Keratinocyte (primary cell): ENCODE data around the gene USP16. TPM values are rescaled to one million over a fixed set of nuclear protein-coding genes. Genes with fewer than 3 reads are reported as not detected.
A peak's percentile ranks its signal among the peaks of the same experiment; 100 is the strongest.
"Not testable (repeated sequence)": the region's sequence is repeated elsewhere in the genome, so short reads cannot be mapped to it uniquely, and the experiment has no call there.

Experiments used
- DNase-seq: peaks from one replicate; pipeline ENCODE4 v3.0.0-alpha.2; 2011; ENCODE audit warnings: low read depth, missing footprints, low spot score
- FAIRE-seq: peaks from 2 replicates; lab custom pipeline; 2011; peaks lifted over from hg19 to GRCh38; lab: Jason Lieb, UNC
- H2AFZ ChIP-seq: 2 replicates; pipeline ENCODE4 v1.6.0; 2012; ENCODE audit warnings: low read length, control low read depth, inconsistent platforms; ENCODE audit not compliant: control insufficient read depth
- H3K27ac ChIP-seq: 2 replicates; pipeline ENCODE4 v1.5.1; 2011; ENCODE audit warnings: low read length; ENCODE audit not compliant: control insufficient read depth, insufficient read depth
- H3K27me3 ChIP-seq: 3 replicates; pipeline ENCODE4 v1.6.0; 2011; ENCODE audit warnings: low read length; ENCODE audit not compliant: control insufficient read depth, insufficient read depth; ENCODE audit errors: extremely low read depth
- H3K36me3 ChIP-seq, 2 experiments: 2 replicates in 1 of 2; 3 replicates in 1 of 2; pipeline ENCODE4 v1.5.1; 2011; ENCODE audit warnings: low read length in 2 of 2, mild to moderate bottlenecking in 1 of 2; ENCODE audit not compliant: control insufficient read depth in 2 of 2, insufficient read depth in 2 of 2; ENCODE audit errors: extremely low read depth in 1 of 2
- H3K4me1 ChIP-seq: 3 replicates; pipeline ENCODE4 v1.5.1; 2011; ENCODE audit warnings: low read length; ENCODE audit not compliant: control insufficient read depth, insufficient read depth; ENCODE audit errors: extremely low read depth
- H3K4me2 ChIP-seq: 3 replicates; pipeline ENCODE4 v1.6.0; 2011; ENCODE audit warnings: low read depth, low read length; ENCODE audit not compliant: control insufficient read depth, insufficient read depth; ENCODE audit errors: extremely low read depth
- H3K4me3 ChIP-seq, 3 experiments: fragments of 200-600 bp in 1 of 3; sonication (generic) in 1 of 3; 2 replicates in 2 of 3; 3 replicates in 1 of 3; pipeline ENCODE4 v1.5.1; 2011 to 2016; ENCODE audit warnings: low read length in 3 of 3, mild to moderate bottlenecking in 3 of 3, control low read depth in 2 of 3, inconsistent platforms in 1 of 3, low read depth in 1 of 3, mixed read lengths in 1 of 3, mixed run types in 1 of 3, moderate library complexity in 1 of 3; ENCODE audit not compliant: control insufficient read depth in 2 of 3, insufficient read depth in 2 of 3; ENCODE audit errors: extremely low read depth in 1 of 3
- H3K79me2 ChIP-seq: 2 replicates; pipeline ENCODE4 v1.6.0; 2012; ENCODE audit warnings: low read length; ENCODE audit not compliant: control insufficient read depth, insufficient read depth
- H3K9ac ChIP-seq: 3 replicates; pipeline ENCODE4 v1.6.0; 2011; ENCODE audit warnings: low read length; ENCODE audit not compliant: control insufficient read depth, insufficient read depth; ENCODE audit errors: extremely low read depth
- H3K9me1 ChIP-seq: 3 replicates; pipeline ENCODE4 v1.6.0; 2011; ENCODE audit warnings: low read length; ENCODE audit not compliant: control insufficient read depth, insufficient read depth; ENCODE audit errors: extremely low read depth
- H3K9me3 ChIP-seq: 2 replicates; pipeline ENCODE4 v1.5.1; 2012; ENCODE audit warnings: low read depth, low read length; ENCODE audit not compliant: control insufficient read depth
- H4K20me1 ChIP-seq: 3 replicates; pipeline ENCODE4 v1.6.0; 2011; ENCODE audit warnings: low read length; ENCODE audit not compliant: control insufficient read depth, insufficient read depth; ENCODE audit errors: extremely low read depth
- CTCF ChIP-seq, 3 experiments: IDR thresholded peaks in 1 of 3; conservative IDR thresholded peaks in 1 of 3; optimal IDR thresholded peaks in 1 of 3; 2 replicates in 2 of 3; 3 replicates in 1 of 3; pipeline versions ENCODE3 to v1.5.1; 2011; ENCODE audit warnings: low read length in 3 of 3, mild to moderate bottlenecking in 3 of 3, moderate library complexity in 2 of 3, control low read depth in 1 of 3, inconsistent platforms in 1 of 3; ENCODE audit not compliant: insufficient read depth in 2 of 3; ENCODE audit errors: extremely low read depth in 1 of 3
- EZH2 ChIP-seq: IDR thresholded peaks from one replicate; pipeline ENCODE4 v1.6.1; 2012; ENCODE audit warnings: inconsistent platforms, mild to moderate bottlenecking, low read length, moderate library complexity
- dilution Hi-C: fragments of 300-500 bp; cut with MboI; formaldehyde crosslinking; loops from one replicate; pipeline ENCODE4 v1.7.0; 2020; ENCODE audit warnings: low sequenced_read_pairs; ENCODE audit not compliant: extremely low pct_ligation_motif_present
- polyA plus RNA-seq, 5 experiments: library from polyadenylated mRNA; depleted of rRNA in 3 of 5; stranded (reverse) in 3 of 5; stranded (forward) in 1 of 5; unstranded in 1 of 5; fragments of >200 nt; gene quantifications; 1 replicate in 1 of 5; 2 replicates in 3 of 5; 3 replicates in 1 of 5; pipeline versions ENCODE4 v1.2.1 to v1.2.3, GENCODE V29; 2011 to 2012; ENCODE audit warnings: missing spikeins in 2 of 5, low read depth in 1 of 5, low replicate concordance in 1 of 5

USP16 gene
- polyA plus RNA-seq, 1 donor (not counting 4 experiments of a cell fraction or from before 2014, with no cell fraction given): 26.7 TPM

- no peaks in the 10 kb centered on the region for H4K20me1 ChIP-seq
- no peak overlapping the region for H3K9ac ChIP-seq
- dilution Hi-C loops: no loop called here
- H3K27ac ChIP-seq: no peak overlapping the region
- FAIRE-seq: no peak
- H3K9me3 ChIP-seq: no peaks in the 10 kb centered on the region
- H3K4me1 ChIP-seq: peaks cover 5% of the 10 kb centered on the region
- no peaks in the 10 kb centered on the region for H3K79me2 ChIP-seq
- H2AFZ ChIP-seq: no peak overlapping the region
- no peaks in the 10 kb centered on the region for H3K27me3 ChIP-seq
- H3K36me3 ChIP-seq: peaks cover 0 to 2% of the 10 kb centered on the region in 2 experiments
- H3K4me2 ChIP-seq: no peak overlapping the region
- no peak overlapping the region for H3K4me3 ChIP-seq
- DNase-seq: no peak
- no peaks in the 10 kb centered on the region for H3K9me1 ChIP-seq
- TF ChIP-seq EZH2 (no peak), CTCF (optimal IDR thresholded peaks at IDR 0.05 in 1 of 3, IDR thresholded peaks at IDR 0.05 in 1 of 3, conservative IDR thresholded peaks at IDR 0.05 in 1 of 3; ENCODE audit: extremely low read depth in 1 of 3, insufficient read depth in 2 of 3, low read length in 3 of 3) (no peak)
These were observed 16.1 kb upstream of the USP16 start for GRCh38 chr21:29008367-29008766.

- H4K20me1 ChIP-seq, H3K9me3 ChIP-seq, H3K79me2 ChIP-seq, H3K4me2 ChIP-seq, dilution Hi-C loops, H3K4me3 ChIP-seq, DNase-seq, H2AFZ ChIP-seq, H3K9me1 ChIP-seq, H3K27me3 ChIP-seq, H3K4me1 ChIP-seq, H3K27ac ChIP-seq, H3K36me3 ChIP-seq, H3K9ac ChIP-seq, FAIRE-seq: not testable (repeated sequence)
These were observed 13.2 kb upstream of the USP16 start for GRCh38 chr21:29011236-29011635.

- peaks cover 0 to 1% of the 10 kb centered on the region in 2 experiments for H3K36me3 ChIP-seq
- no peak overlapping the region for H2AFZ ChIP-seq
- DNase-seq (no peak), FAIRE-seq (no peak)
- H3K79me2 ChIP-seq: peaks cover 21% of the 10 kb centered on the region
- H4K20me1 ChIP-seq: no peaks in the 10 kb centered on the region
- no peaks in the 10 kb centered on the region for H3K9me3 ChIP-seq
- TF ChIP-seq EZH2: no peak
- TF ChIP-seq CTCF (optimal IDR thresholded peaks at IDR 0.05 in 1 of 3, IDR thresholded peaks at IDR 0.05 in 1 of 3, conservative IDR thresholded peaks at IDR 0.05 in 1 of 3; ENCODE audit: extremely low read depth in 1 of 3, insufficient read depth in 2 of 3, low read length in 3 of 3): no peak
- peak overlapping the region; percentile 90 for H3K4me2 ChIP-seq
- H3K27ac ChIP-seq: peak overlapping the region; percentile 93
- H3K9me1 ChIP-seq: no peaks in the 10 kb centered on the region
- dilution Hi-C loops: no loop called here
- peak overlapping the region; percentile 95 for H3K9ac ChIP-seq
- peak overlapping the region; percentile 84 to 91 (median 90) for H3K4me3 ChIP-seq
- peaks cover 11% of the 10 kb centered on the region for H3K4me1 ChIP-seq
- H3K27me3 ChIP-seq: no peaks in the 10 kb centered on the region
These were observed 6.7 kb upstream of the USP16 start for GRCh38 chr21:29017639-29018237.
